Neuronal stem cell (in vitro differentiated cells): ENCODE results near the gene ATAD3A.

ENCODE experiments used
- DNase-seq: peaks from one replicate; pipeline ENCODE4 v3.0.0-alpha.2; 2013; ENCODE audit warnings: low spot score
- H2AFZ ChIP-seq: one replicate; pipeline ENCODE4 v1.6.1; 2013; ENCODE audit warnings: mild to moderate bottlenecking, low read length, inconsistent platforms
- H2AK5ac ChIP-seq: 2 replicates; pipeline ENCODE4 v1.6.1; 2013; ENCODE audit warnings: low read depth, mild to moderate bottlenecking, inconsistent platforms, low read length, moderate library complexity, mixed read lengths
- H2BK120ac ChIP-seq: 2 replicates; pipeline ENCODE4 v1.6.1; 2013; ENCODE audit warnings: low read depth, mild to moderate bottlenecking, inconsistent platforms, low read length, moderate library complexity, mixed read lengths
- H2BK12ac ChIP-seq: one replicate; pipeline ENCODE4 v1.6.1; 2013; ENCODE audit warnings: low read length, inconsistent platforms
- H2BK15ac ChIP-seq: 2 replicates; pipeline ENCODE4 v1.6.1; 2013; ENCODE audit warnings: mild to moderate bottlenecking, low read length, inconsistent platforms, mixed read lengths
- H2BK5ac ChIP-seq: one replicate; pipeline ENCODE4 v1.6.1; 2013; ENCODE audit warnings: inconsistent platforms, mild to moderate bottlenecking, low read length, moderate library complexity
- H3K14ac ChIP-seq: one replicate; pipeline ENCODE4 v1.6.1; 2013; ENCODE audit warnings: low read length, inconsistent platforms
- H3K18ac ChIP-seq: 2 replicates; pipeline ENCODE4 v1.6.1; 2013; ENCODE audit warnings: low read length, inconsistent platforms
- H3K23ac ChIP-seq: 2 replicates; pipeline ENCODE4 v1.6.1; 2013; ENCODE audit warnings: low read depth, mild to moderate bottlenecking, mixed read lengths, low read length, inconsistent platforms; ENCODE audit not compliant: poor library complexity
- H3K27ac ChIP-seq: replicated peaks from 3 replicates; pipeline ENCODE4 v1.5.1; 2013; ENCODE audit warnings: low read length, inconsistent platforms
- H3K27me3 ChIP-seq, 3 experiments: 2 replicates each; pipeline ENCODE4 v1.6.1; 2013; ENCODE audit warnings: low read length in 3 of 3, mild to moderate bottlenecking in 2 of 3, inconsistent platforms in 1 of 3, low read depth in 1 of 3, mixed read lengths in 1 of 3, moderate library complexity in 1 of 3; ENCODE audit not compliant: control insufficient read depth in 3 of 3, insufficient read depth in 3 of 3
- H3K36me3 ChIP-seq, 2 donors: replicated peaks in 1 of 2; 2 replicates each; pipeline ENCODE4 v1.6.1; 2013; ENCODE audit warnings: low read length in 2 of 2; ENCODE audit not compliant: control insufficient read depth in 2 of 2, insufficient read depth in 2 of 2
- H3K4ac ChIP-seq: 2 replicates; pipeline ENCODE4 v1.6.1; 2013; ENCODE audit warnings: inconsistent platforms, mild to moderate bottlenecking, low read length, moderate library complexity
- H3K4me1 ChIP-seq, 2 donors: 1 replicate in 1 of 2; 2 replicates in 1 of 2; pipeline ENCODE4 v1.6.1; 2013; ENCODE audit warnings: low read length in 2 of 2, low read depth in 1 of 2; ENCODE audit not compliant: control insufficient read depth in 2 of 2, insufficient read depth in 1 of 2
- H3K4me2 ChIP-seq: one replicate; pipeline ENCODE4 v1.6.1; 2013; ENCODE audit warnings: mild to moderate bottlenecking, low read length, inconsistent platforms; ENCODE audit not compliant: insufficient read depth, poor library complexity, severe bottlenecking
- H3K4me3 ChIP-seq, 2 donors: 2 replicates each; pipeline ENCODE4 v1.5.1; 2013; ENCODE audit warnings: low read length in 2 of 2, mild to moderate bottlenecking in 2 of 2, inconsistent platforms in 1 of 2, moderate library complexity in 1 of 2
- H3K79me1 ChIP-seq: one replicate; pipeline ENCODE4 v1.6.1; 2013; ENCODE audit warnings: low read depth, mild to moderate bottlenecking, inconsistent platforms, low read length, moderate library complexity
- H3K9ac ChIP-seq: one replicate; pipeline ENCODE4 v1.6.1; 2013; ENCODE audit warnings: mild to moderate bottlenecking, low read depth, low read length, inconsistent platforms; ENCODE audit not compliant: poor library complexity
- H3K9me3 ChIP-seq, 2 donors: replicated peaks in 1 of 2; 2 replicates each; pipeline versions ENCODE3 to v1.6.1; 2013; ENCODE audit warnings: low read length in 2 of 2, mild to moderate bottlenecking in 2 of 2, inconsistent platforms in 1 of 2, low read depth in 1 of 2, mixed read lengths in 1 of 2, moderate library complexity in 1 of 2; ENCODE audit not compliant: control insufficient read depth in 2 of 2, insufficient read depth in 1 of 2
- H4K8ac ChIP-seq: one replicate; pipeline ENCODE4 v1.6.1; 2013; ENCODE audit warnings: low read depth, mild to moderate bottlenecking, inconsistent platforms, low read length, moderate library complexity
- H4K91ac ChIP-seq: one replicate; pipeline ENCODE4 v1.6.1; 2013; ENCODE audit warnings: low read length, low read depth, mild to moderate bottlenecking, inconsistent platforms; ENCODE audit not compliant: poor library complexity
- WGBS, 2 donors: extraction: QIAGEN DNeasy Blood & Tissue Kit; methylation state at CpG; one replicate each; pipeline ENCODE4 v1.1.7; 2013; ENCODE audit warnings: missing lambda C conversion rate in 2 of 2, mixed read lengths in 1 of 2; ENCODE audit not compliant: insufficient read length in 2 of 2, insufficient replicate concordance in 1 of 2; ENCODE audit errors: extremely low coverage in 2 of 2; 5-methylcytosine and 5-hydroxymethylcytosine counted together

The ATAD3A gene

DNA sequence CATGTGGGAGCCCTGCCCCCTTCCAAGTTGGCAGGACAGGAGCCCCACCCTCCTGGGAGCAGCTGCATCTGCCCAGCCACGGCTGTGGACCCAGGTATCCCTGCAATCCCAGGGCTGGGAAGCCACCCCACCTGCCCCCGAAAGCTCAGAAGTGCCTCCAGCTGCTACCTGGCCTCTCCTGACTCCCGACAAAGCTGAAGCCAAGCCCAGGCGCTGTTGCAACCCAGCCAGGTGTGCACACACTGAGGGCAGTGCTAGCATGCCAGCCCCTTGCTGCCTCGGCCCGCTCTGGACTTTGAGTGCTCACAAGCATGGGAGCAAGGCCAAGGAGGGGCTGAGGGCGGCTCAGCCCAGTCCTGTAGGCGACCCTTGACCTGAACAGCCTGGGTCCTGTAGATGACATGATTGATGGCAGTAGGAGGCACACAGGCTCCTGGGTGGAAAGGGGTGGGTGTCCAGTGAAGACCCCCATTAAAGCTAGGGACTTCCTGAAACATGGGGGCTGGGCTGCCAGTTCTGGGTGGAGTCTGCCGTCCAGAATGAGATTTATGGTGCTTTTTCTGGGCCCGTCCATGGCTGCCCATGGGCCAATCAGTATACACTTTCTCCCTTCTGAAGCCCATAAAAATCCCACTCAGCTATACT is 65.5 kb downstream of the ATAD3A start:
- Histone ChIP-seq H3K4me3 (peak overlapping the region in 1 of 2 donors; percentile 1), H3K9ac (peak overlapping the region; percentile 21), H3K4ac (no peak overlapping the region), H3K4me2 (no peak overlapping the region), H2BK120ac (no peak overlapping the region), H3K14ac (no peak overlapping the region), H3K36me3 (peaks cover 0 to 7% of the 10 kb centered on the region in 2 donors), H2BK5ac (no peak overlapping the region), H3K9me3 (no peaks in the 10 kb centered on the region), H4K8ac (no peak overlapping the region), H3K23ac (peak overlapping the region; percentile 44), H3K4me1 (peaks cover 3 to 5% of the 10 kb centered on the region in 2 donors), H3K27ac (no peak overlapping the region), H2AK5ac (peak overlapping the region; percentile 56), H2AFZ (peak overlapping the region; percentile 17), H3K27me3 (peaks cover 0 to 25% (median 6%) of the 10 kb centered on the region in 3 experiments), H3K18ac (no peak overlapping the region), H3K79me1 (peaks cover 2% of the 10 kb centered on the region), H4K91ac (no peak overlapping the region), H2BK12ac (peak overlapping the region; percentile 10), H2BK15ac (no peak overlapping the region)
- WGBS, 2 donors, result no CpG with 5 or more reads among the region's 10 CpGs
- no peak for DNase-seq

DNA sequence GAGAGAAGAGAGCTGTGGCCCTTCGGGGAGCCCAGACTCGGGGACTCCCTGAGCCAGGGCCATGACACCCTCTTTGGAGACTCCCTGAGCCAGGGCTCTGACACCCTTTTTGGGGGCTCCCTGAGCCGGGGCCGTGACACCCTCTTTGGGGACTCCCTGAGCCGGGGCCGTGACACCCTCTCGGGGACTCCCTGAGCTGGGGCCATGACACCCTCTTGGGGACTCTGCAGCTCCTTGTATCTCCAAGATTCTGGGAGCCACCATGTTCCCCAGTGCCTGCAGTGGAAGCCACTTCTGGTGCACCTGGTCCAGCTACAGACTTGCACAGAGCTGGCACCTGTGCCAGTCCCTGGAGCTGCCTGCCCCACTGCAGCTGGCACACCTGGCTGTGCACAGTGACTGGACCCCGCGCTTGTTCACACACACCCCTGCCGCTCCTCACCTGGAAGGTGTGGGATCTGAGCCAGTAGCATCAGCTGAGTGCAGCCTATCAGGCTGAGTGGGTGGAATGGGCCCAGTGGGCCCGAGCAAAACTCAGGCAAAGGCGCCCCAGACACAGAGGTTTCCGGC is 66.5 kb downstream of the ATAD3A start:
- Histone ChIP-seq H2BK12ac (no peak overlapping the region), H3K18ac (no peak overlapping the region), H3K4me3 (no peak overlapping the region), H3K9ac (no peak overlapping the region), H2BK15ac (no peak overlapping the region), H3K23ac (no peak overlapping the region), H3K14ac (no peak overlapping the region), H4K91ac (no peak overlapping the region), H3K27me3 (peaks cover 0 to 34% (median 6%) of the 10 kb centered on the region in 3 experiments), H4K8ac (no peak overlapping the region), H2BK5ac (no peak overlapping the region), H3K4me1 (peaks cover 2 to 3% of the 10 kb centered on the region in 2 donors), H3K79me1 (peaks cover 2% of the 10 kb centered on the region), H2BK120ac (no peak overlapping the region), H3K36me3 (no peaks in the 10 kb centered on the region), H3K4ac (no peak overlapping the region), H3K9me3 (no peaks in the 10 kb centered on the region), H3K27ac (no peak overlapping the region), H3K4me2 (no peak overlapping the region), H2AFZ (peak overlapping the region; percentile 29), H2AK5ac (peak overlapping the region; percentile 70)
- no CpG with 5 or more reads among the region's 13 CpGs for WGBS, 2 donors
- no peak for DNase-seq

DNA sequence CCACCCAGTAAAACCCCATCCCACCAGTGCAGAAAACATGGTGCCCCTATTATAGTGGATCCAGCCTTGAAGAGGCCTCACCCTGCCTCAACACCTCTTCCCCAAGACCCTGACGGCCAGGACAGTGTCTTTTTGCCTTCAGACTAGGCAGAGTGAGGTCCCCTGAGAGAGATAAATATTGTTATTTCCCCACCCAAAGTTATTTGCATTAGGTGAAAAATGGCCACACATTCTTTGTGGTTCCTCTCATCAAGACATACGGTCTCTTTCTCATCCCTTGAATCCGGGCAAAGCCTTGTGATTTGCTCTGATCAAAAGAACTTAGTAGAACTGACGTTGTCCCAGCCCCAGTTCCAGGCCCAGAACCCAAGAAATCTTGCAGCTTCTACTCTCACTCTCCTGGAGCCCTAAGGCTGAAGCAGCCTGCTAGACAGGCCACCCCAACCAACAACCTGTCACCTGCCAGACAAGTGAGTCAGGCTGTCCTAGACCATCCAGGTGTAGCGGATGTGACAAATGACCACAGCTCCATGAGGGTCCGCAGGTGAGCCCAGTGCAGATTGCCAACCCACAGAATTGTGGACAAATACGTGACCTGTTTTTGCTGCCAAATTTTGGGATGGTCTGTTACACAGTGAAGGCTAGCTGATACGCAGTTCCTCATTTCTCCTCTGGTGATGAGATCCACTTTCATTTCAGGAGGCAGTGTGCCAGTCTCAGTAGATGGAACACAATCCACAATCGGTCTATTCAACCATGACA is 70.8 kb downstream of the ATAD3A start:
- H3K9ac ChIP-seq, result no peak overlapping the region
- H3K27me3 ChIP-seq, result peaks cover 0 to 40% (median 7%) of the 10 kb centered on the region in 3 experiments
- H3K4me2 ChIP-seq, result no peak overlapping the region
- H3K36me3 ChIP-seq, result no peaks in the 10 kb centered on the region
- no peak overlapping the region for H3K4me3 ChIP-seq
- no peak overlapping the region for H2BK120ac ChIP-seq
- H3K27ac ChIP-seq, result no peak overlapping the region
- H3K9me3 ChIP-seq, result no peaks in the 10 kb centered on the region
- no peak overlapping the region for H3K14ac ChIP-seq
- no peak overlapping the region for H2AK5ac ChIP-seq
- H3K4me1 ChIP-seq, result no peaks in the 10 kb centered on the region
- no peak for DNase-seq
- H2AFZ ChIP-seq, result no peak overlapping the region
- H2BK5ac ChIP-seq, result no peak overlapping the region
- no peak overlapping the region for H3K4ac ChIP-seq
- no peak overlapping the region for H2BK15ac ChIP-seq
- WGBS, 2 donors, result no CpG with 5 or more reads among the region's 9 CpGs
- no peak overlapping the region for H4K91ac ChIP-seq
- no peaks in the 10 kb centered on the region for H3K79me1 ChIP-seq
- no peak overlapping the region for H3K23ac ChIP-seq
- no peak overlapping the region for H4K8ac ChIP-seq
- no peak overlapping the region for H2BK12ac ChIP-seq
- H3K18ac ChIP-seq, result no peak overlapping the region
